Measurements from ENCODE around the gene LACTBL1.
"Not testable (repeated sequence)": the region's sequence is repeated elsewhere in the genome, so short reads cannot be mapped to it uniquely, and the experiment has no call there.

The LACTBL1 gene

GRCh38 chr1:22976461-22977243 lies 4.0 kb upstream of the LACTBL1 start:
- DNase-seq = peak; percentile 21

GRCh38 chr1:22976127-22976460 lies 3.4 kb upstream of the LACTBL1 start:
- no peak for DNase-seq

DNA sequence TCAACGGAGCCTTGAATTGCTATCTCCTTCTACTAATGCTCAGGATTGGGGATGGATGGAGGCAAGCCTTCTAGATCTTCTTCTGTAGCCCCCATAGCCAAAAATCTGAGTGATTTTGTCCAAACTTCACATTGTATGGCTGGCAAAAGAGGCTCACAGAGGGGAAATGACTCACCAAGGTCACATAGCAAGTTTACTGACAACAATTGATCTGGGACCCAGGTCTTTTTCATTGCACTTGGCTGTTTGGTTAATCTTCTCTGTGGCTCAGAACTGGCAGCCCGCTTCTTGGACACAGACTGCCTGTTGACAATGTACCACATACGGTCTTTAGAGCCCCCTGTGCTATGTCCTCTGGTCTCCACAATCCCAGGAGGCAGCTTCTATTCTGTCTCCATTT lies 3.0 kb upstream of the LACTBL1 start:
- no peak for DNase-seq

DNA sequence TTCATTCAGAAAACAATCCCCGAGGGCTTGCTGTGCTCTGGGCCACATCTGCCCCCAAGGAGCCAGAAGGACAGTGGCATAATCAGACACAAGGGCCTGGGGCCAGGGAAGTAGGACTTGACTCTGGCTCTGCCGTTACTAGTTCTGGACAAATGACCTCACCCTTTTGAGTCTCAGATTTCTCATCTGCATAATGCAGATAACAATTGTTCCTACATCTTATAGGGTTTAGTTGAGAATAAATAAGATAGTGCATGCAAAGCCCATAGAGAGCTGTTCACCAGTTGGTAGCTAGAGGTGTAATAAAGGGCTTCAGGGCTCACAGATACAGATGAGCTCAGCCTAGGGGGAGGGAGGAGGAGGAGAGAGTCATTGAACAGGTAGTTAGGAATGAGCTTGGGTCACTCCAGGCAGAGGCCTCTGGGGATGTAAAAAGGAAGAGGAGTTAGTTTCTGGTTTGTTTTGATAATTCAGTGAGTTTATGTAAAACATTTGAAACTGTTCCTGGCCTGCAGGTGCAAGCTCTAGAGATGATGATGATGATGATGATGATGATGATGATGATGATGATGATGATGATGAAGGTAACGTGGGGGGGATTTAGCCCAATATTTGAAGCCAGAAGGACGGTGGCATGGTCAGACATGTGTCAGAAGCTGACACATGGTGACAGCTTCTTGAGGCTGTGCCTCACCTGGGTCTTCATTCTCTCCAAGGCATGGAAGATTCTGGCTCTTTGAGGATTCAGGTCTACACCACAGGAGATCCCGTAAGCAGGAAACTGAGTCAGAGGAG lies 858 bp downstream of the LACTBL1 start:
- DNase-seq = no peak

- no peak for DNase-seq
Observed at GRCh38 chr1:22971161-22971560, 1.5 kb downstream of the LACTBL1 start.

DNA sequence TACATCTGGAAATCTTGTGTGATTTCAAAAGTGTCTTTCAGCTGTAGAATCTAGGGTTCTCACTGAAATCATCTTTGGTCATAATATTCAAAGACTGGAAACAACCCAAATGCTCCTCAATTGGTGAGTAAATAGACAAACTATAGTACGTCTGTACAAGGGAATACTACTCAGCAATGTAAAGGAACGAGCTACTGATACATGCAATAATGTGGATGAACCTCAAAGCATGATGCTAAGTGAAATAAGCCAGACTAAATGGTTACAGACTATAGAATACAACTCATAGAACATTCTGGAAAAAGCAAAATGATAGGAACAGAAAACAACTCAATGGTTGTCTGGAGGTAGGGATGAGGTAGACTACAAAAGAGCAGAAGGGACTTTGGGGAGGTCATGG lies 2.6 kb downstream of the LACTBL1 start:
- no peak for DNase-seq

GRCh38 chr1:22969304-22969709 lies 3.4 kb downstream of the LACTBL1 start:
- no peak for DNase-seq

- DNase-seq = no peak
Observed at GRCh38 chr1:22967833-22968232, 4.8 kb downstream of the LACTBL1 start.

DNA sequence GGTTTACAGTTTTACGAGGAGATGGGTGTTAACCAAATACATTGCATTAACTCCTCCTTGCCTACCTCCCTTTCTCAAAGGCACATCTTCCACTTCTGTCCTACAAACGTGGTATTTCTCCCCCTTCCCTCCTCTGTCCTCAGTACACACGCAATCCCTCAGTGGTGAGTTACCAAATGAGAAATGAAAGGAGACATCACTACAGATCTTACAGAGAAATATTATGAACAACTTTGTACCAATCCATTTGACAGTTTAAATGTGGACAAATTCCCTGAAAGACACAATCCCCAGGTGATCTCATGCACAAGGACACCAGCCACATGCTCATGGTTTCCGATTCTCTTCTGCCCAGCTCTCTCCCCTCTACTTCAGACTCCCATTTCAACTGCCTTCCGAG lies 6.4 kb downstream of the LACTBL1 start:
- DNase-seq = no peak

- no peak for DNase-seq
Observed at GRCh38 chr1:22963044-22963677, 9.5 kb downstream of the LACTBL1 start.

- DNase-seq = no peak
Observed at GRCh38 chr1:22962558-22962957, 10.1 kb downstream of the LACTBL1 start.

DNA sequence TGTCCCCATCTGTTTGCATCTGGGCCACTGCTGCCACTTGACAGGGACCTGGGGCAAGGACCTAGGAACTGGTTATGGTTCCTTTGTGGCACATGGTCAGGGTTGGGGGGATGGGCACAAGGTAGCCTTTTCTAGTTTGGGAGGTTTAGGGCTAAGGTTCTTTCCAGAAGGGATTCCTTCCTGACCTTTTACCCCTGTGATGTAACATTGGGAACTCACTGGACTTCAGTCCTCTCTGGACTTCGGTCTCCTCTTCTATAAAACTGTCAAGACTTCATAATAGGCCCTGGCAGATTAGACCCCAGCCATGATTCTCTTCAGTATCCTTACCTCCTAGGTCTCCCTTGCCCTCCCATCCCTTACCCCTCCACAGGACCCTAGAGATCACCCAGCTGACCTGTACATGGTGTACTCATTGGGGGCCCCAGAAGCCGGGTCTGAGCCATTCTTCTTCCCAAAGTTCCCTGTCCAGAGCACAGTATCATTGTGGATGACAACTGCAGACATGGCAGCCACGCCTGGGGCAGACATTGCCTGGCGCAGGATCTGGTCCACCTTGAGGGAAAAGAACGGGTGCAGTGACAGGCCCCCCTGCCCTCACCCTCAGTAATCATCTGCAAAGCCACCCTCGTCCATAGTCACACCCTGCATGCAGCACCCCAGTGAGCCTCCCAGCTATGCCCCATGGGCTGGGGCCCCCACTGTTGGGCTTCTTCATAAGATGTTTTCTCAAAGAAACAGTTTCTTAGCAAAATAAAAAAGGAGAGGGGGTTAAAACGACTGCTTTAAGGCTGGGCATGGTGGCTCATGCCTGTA lies 12.9 kb downstream of the LACTBL1 start:
- DNase-seq = no peak

GRCh38 chr1:22958556-22958955 lies 14.1 kb downstream of the LACTBL1 start:
- no peak for DNase-seq

DNA sequence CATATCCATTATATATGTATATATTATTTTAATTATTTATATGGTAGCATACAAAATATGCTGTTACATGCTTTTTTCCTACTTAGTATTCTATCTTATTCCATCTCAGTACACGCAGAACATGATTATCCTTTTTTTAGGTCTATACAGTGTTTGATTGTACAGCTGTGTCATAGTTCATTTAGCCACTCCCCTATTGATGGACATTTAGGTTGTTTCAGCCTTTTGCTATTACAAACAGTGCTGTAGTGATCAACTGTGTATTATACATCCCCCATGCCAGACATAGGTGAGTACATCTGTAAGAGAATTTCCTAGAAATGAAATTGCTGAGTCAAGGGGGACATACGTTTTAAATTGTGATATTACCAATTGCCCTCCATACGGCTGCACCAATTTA lies 15.6 kb downstream of the LACTBL1 start:
- DNase-seq = no peak

- DNase-seq = no peak
Observed at GRCh38 chr1:22955146-22955545, 17.5 kb downstream of the LACTBL1 start.

DNA sequence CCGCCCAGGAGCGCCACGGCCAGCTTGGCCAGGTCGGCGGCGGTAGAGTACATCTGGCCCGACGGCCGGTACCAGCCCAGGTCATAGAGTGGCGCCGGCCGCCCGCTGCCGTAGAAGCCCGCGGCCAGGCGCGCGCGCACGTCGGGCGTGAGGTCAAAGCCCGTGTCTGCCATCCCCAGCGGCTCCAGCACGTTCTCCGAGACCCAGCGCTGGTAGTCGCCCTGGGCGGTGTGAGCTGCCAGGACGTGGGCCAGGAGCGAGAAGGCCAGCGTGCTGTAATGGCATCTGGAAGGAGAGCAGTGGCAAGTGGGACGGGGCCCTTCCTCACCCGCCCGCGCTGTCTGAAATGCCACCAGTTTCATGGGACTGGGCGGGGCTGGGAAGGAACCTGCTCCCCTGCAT lies 18.9 kb downstream of the LACTBL1 start:
- no peak for DNase-seq

DNA sequence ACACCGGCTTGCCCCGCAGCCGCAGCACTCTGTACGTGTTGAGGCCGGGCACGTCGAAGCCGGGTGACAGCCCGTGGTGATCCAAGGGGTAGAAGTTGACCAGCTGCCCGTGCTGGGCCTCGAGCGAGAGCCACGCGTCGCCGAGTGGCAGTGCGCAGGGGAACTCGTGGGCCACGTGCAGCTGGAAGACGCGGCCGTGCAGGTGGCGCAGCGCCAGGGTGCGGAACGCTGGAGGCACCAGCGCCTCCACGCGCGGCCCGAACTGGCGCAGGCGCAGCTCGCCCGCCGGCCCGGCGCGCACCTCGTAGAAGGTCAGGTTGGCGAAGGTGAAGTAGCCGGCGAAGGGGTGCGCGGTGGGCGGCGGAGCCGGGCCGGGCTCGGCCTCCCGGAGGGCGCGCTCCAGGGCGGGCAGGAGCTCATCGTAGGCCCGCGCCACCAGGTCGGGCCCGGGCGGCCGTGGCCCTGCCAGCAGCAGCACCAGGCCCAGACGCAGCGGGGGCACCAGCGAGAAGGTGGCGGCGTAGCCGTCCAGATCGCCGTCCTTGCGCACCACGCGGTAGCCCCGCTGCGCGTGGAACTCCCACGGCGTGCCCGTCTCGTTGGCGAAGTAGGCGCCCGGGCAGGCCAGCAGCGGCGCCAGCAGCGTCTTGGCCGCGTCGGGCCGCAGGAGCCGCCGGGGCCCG lies 19.5 kb downstream of the LACTBL1 start:
- DNase-seq = no peak

GRCh38 chr1:22952694-22953056 lies 20.0 kb downstream of the LACTBL1 start:
- no peak for DNase-seq

GRCh38 chr1:22951796-22952195 lies 20.9 kb downstream of the LACTBL1 start:
- no peak for DNase-seq

DNA sequence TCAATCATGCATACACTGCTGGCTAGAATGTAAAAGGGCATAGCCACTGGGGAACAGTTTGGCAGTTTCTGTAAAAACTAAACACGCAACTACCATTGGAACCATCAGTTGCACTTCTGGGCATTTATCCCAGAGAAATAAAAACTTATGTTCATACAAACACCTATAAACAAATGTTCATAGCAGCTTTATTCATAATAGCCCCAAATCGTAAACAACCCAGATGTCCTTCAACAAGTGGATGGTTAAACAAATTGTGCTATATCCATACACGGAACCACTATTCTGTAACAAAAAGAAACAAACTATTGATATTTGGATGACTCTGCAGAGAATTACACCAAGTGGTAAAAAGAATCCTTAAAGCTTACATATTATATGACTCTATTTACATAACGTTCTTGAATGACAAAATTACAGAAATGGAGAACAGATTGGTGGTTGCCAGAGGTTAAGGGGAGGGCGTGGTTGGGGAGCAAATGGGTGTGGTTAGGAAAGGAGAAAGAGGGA lies 22.8 kb downstream of the LACTBL1 start:
- DNase-seq = no peak

DNA sequence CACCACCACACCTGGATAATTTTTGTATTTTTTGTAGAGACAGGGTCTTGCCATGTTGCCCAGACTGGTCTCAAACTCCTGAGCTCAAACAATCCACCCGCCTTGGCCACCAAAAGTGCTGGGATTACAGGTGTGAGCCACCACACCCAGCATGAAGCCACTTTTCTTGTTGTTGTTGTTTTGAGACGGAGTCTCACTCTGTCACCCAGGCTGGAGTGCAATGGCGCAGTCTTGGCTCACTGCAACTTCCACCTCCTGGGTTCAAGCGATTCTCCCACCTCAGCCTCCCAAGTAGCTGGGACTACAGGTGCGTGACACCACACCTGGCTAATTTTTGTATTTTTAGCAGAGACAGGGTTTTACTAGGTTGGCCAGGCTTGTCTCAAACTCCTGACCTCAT lies 27.5 kb downstream of the LACTBL1 start:
- DNase-seq = not testable (repeated sequence)

GRCh38 chr1:22944346-22945055 lies 28.2 kb downstream of the LACTBL1 start:
- no peak for DNase-seq
